ENCODE measurements around the gene GPC6. TPM values are rescaled to one million over a fixed set of nuclear protein-coding genes. Genes with fewer than 3 reads are reported as not detected.

GPC6 gene
- total and polyA plus RNA-seq, 2 donors (not counting 3 experiments of a cell fraction or from before 2014, with no cell fraction given), result 0.01 TPM; not detected in 1

- H3K36me3 ChIP-seq (ENCODE audit: control insufficient read depth in 2 of 2, extremely low read depth in 1 of 2, insufficient read depth in 2 of 2, low read length in 2 of 2), result no peaks in the 10 kb centered on the region
- H3K4me2 ChIP-seq (ENCODE audit: insufficient read depth, low read length), result no peak overlapping the region
- POLR2A ChIA-PET, result no interaction called here
- no TSS peak for BruUV-seq (replicated peaks)
- no peak overlapping the region for H3K9ac ChIP-seq (replicated peaks; ENCODE audit: extremely low read depth, insufficient read depth, low read length)
- TF ChIP-seq CTCF (IDR thresholded peaks at IDR 0.05; ENCODE audit: extremely low read depth in 1 of 2, insufficient read depth in 1 of 2, low read depth in 1 of 2, low read length in 2 of 2) (no peak), FOS (IDR thresholded peaks at IDR 0.05; ENCODE audit: borderline replicate concordance, insufficient read depth, low read length) (no peak), MAX (IDR thresholded peaks at IDR 0.05; ENCODE audit: insufficient read depth, insufficient read length) (no peak), MYC (IDR thresholded peaks at IDR 0.05; ENCODE audit: low read depth, low read length) (no peak), JUN (IDR thresholded peaks at IDR 0.05; ENCODE audit: borderline replicate concordance, insufficient read depth, insufficient read length, low read depth) (no peak), GATA2 (IDR thresholded peaks at IDR 0.05; ENCODE audit: insufficient read depth, insufficient read length, low read depth, low read length) (no peak), EZH2 (IDR thresholded peaks at IDR 0.05; ENCODE audit: borderline replicate concordance, low read depth, low read length, severe bottlenecking) (no peak), POLR2AphosphoS5 (IDR thresholded peaks at IDR 0.05; ENCODE audit: insufficient read depth, low read depth, low read length) (no peak), POLR2A (IDR thresholded peaks at IDR 0.05; ENCODE audit: low read depth, low read length) (no peak)
- H4K20me1 ChIP-seq (replicated peaks; ENCODE audit: control insufficient read depth, extremely low read depth, insufficient read depth, low read length), result no peaks in the 10 kb centered on the region
- no peaks in the 10 kb centered on the region for H3K9me3 ChIP-seq (replicated peaks; ENCODE audit: control insufficient read depth, insufficient read depth, low read length)
- intact Hi-C loops (cut with micrococcal nuclease) (no loop called here), dilution Hi-C loops (cut with MboI; ENCODE audit: extremely low pct_ligation_motif_present, low sequenced_read_pairs) (no loop called here)
- no peak overlapping the region for H2AFZ ChIP-seq (ENCODE audit: low read depth, low read length)
- no peaks in the 10 kb centered on the region for H3K9me1 ChIP-seq (replicated peaks; ENCODE audit: control insufficient read depth, extremely low read depth, insufficient read depth, low read length)
- H3K4me3 ChIP-seq (replicated peaks in 1 of 3; ENCODE audit: insufficient read depth in 1 of 3, low read depth in 1 of 3, low read length in 3 of 3), result no peak overlapping the region
- H3K4me1 ChIP-seq (ENCODE audit: control insufficient read depth, extremely low read depth, insufficient read depth, low read length), result no peaks in the 10 kb centered on the region
- H3K79me2 ChIP-seq (ENCODE audit: control insufficient read depth, insufficient read depth, low read length), result no peaks in the 10 kb centered on the region
- DNase-seq (ENCODE audit: low read depth, low spot score) (no peak), FAIRE-seq (no peak)
- H3K27ac ChIP-seq (ENCODE audit: insufficient read depth, low read depth, low read length), result no peak overlapping the region
- H3K27me3 ChIP-seq (ENCODE audit: control insufficient read depth in 2 of 2, insufficient read depth in 2 of 2, low read length in 2 of 2), result no peaks in the 10 kb centered on the region
- CTCF ChIA-PET, result no interaction called here
These were observed 751.4 kb downstream of the GPC6 start for GRCh38 chr13:93977986-93978385.

Measured in endothelial cell of umbilical vein (primary cell).